ENCODE measurements around the gene SCN8A. TPM values are rescaled to one million over a fixed set of nuclear protein-coding genes. Genes with fewer than 3 reads are reported as not detected.

Gene SCN8A
- total and polyA plus RNA-seq, 9 donors = 0.21 to 2.9 (median 1.5) TPM

DNA sequence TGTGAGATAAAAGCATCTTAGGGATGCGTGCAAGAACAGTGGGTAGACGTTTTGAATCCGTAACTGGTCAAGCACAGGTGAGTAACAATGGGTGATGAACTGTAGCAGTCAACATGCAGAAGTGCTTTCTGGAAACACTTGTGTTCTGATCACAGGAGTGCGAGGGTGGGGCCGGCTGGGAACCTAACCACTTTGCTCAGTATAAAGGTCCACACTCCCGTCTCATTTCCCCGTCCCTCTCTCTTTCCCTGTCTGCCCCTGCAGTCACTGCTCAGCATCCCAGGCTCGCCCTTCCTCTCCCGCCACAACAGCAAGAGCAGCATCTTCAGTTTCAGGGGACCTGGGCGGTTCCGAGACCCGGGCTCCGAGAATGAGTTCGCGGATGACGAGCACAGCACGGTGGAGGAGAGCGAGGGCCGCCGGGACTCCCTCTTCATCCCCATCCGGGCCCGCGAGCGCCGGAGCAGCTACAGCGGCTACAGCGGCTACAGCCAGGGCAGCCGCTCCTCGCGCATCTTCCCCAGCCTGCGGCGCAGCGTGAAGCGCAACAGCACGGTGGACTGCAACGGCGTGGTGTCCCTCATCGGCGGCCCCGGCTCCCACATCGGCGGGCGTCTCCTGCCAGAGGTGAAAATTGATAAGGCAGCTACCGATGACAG lies 130.4 kb downstream of the SCN8A start:
- Histone ChIP-seq H3K4me3 (no peak overlapping the region), H3K27me3 (no peaks in the 10 kb centered on the region), H3K9me3 (no peaks in the 10 kb centered on the region), H3K27ac (no peak overlapping the region), H3K36me3 (no peaks in the 10 kb centered on the region), H3K4me1 (ENCODE audit: insufficient read depth) (no peaks in the 10 kb centered on the region)
- intact Hi-C loops (cut with DNase I) = no loop called here
- 4 to 7% (median 6%) methylated on average over 35 to 44 of the region's 44 CpGs for WGBS, 3 donors
- TF ChIP-seq EP300 (IDR thresholded peaks at IDR 0.05) (no peak), POLR2A (IDR thresholded peaks at IDR 0.05) (no peak)
- TF ChIP-seq, protein P1, sequence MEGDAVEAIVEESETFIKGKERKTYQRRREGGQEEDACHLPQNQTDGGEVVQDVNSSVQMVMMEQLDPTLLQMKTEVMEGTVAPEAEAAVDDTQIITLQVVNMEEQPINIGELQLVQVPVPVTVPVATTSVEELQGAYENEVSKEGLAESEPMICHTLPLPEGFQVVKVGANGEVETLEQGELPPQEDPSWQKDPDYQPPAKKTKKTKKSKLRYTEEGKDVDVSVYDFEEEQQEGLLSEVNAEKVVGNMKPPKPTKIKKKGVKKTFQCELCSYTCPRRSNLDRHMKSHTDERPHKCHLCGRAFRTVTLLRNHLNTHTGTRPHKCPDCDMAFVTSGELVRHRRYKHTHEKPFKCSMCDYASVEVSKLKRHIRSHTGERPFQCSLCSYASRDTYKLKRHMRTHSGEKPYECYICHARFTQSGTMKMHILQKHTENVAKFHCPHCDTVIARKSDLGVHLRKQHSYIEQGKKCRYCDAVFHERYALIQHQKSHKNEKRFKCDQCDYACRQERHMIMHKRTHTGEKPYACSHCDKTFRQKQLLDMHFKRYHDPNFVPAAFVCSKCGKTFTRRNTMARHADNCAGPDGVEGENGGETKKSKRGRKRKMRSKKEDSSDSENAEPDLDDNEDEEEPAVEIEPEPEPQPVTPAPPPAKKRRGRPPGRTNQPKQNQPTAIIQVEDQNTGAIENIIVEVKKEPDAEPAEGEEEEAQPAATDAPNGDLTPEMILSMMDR (IDR thresholded peaks at IDR 0.05) = no peak
- DNase-seq = peak in 4 of 5 donors; percentile 17 to 57 (median 33)

DNA sequence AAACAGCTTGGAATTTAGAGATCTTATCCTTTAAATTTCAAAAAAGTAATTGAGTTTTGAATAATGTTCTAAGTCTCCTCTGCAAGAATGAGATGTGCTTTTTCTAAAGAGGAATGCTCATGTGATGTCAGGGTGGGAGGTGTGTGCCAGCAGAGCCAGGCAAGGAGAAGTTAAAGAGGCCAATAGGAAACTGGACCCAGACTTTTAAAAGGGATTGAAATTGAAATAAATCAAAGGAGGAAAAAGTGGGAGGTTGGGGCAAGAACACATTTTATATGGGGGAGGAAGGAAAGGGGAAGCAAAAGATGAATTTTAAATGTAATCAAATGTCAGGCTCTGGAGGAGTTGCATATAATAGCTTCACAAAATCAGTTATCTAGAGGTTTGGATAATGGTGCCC lies 131.4 kb downstream of the SCN8A start:
- Histone ChIP-seq H3K4me3 (no peak overlapping the region), H3K4me1 (ENCODE audit: insufficient read depth) (no peaks in the 10 kb centered on the region), H3K27ac (no peak overlapping the region), H3K27me3 (no peaks in the 10 kb centered on the region), H3K9me3 (no peaks in the 10 kb centered on the region), H3K36me3 (no peaks in the 10 kb centered on the region)
- intact Hi-C loops (cut with DNase I) = no loop called here
- TF ChIP-seq, protein P1 (IDR thresholded peaks at IDR 0.05) = no peak
- TF ChIP-seq EP300 (IDR thresholded peaks at IDR 0.05) (no peak), POLR2A (IDR thresholded peaks at IDR 0.05) (no peak)
- no peak for DNase-seq

DNA sequence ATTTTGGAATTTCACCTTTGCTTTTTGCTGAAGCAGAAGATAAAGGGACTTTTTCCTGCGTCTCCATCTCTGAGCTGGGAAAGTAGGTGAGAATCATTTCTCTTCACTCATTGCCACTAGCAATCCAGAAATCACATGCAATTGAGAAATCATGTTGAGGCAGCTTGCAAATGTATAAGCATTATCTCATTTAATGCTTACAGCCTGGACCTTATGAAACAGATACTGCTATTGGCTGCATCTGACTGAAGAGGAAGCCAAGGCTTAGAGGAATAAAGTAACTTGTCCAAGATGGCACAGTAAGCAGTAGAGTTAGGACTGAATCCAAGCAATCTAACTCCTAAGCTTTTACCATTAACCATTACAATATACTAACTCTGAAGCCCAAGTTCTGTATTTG lies 135.1 kb downstream of the SCN8A start:
- H3K4me3 ChIP-seq = no peak overlapping the region
- DNase-seq = no peak
- no peaks in the 10 kb centered on the region for H3K27me3 ChIP-seq
- no peaks in the 10 kb centered on the region for H3K4me1 ChIP-seq (ENCODE audit: insufficient read depth)
- no peak overlapping the region for H3K27ac ChIP-seq
- TF ChIP-seq EP300 (IDR thresholded peaks at IDR 0.05) = no peak
- no peak for TF ChIP-seq POLR2A (IDR thresholded peaks at IDR 0.05)
- TF ChIP-seq, protein P1 (IDR thresholded peaks at IDR 0.05) = no peak
- WGBS, 3 donors = 92 to 96% (median 93%) methylated on average over 1 of the region's 1 CpG
- intact Hi-C loops (cut with DNase I) = no loop called here
- H3K9me3 ChIP-seq = no peaks in the 10 kb centered on the region
- H3K36me3 ChIP-seq = no peaks in the 10 kb centered on the region

DNA sequence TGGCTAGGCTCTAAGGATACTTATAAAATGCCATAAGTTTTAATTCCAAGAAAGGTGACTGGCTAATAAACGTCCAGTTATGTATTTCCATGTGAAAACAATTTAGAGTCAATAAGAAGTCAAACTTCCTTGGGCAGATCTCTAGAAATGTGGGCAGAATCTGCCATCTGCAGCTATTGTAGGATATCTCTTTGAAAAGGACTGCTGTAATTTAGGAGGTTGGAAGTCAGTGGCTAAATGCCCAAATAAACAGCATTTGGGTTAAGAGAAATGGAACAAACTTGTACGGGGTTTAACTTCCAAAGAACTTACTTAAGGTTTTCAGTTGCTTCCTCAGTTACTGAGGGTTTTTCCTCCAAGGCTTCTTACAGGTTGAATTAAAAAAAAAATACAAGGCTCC lies 135.9 kb downstream of the SCN8A start:
- H3K9me3 ChIP-seq = no peaks in the 10 kb centered on the region
- no peak for DNase-seq
- 42 to 50% (median 46%) methylated on average over 2 of the region's 2 CpGs for WGBS, 3 donors
- H3K4me3 ChIP-seq = no peak overlapping the region
- no peak overlapping the region for H3K27ac ChIP-seq
- no peak for TF ChIP-seq POLR2A (IDR thresholded peaks at IDR 0.05)
- TF ChIP-seq, protein P1 (IDR thresholded peaks at IDR 0.05) = no peak
- no peaks in the 10 kb centered on the region for H3K27me3 ChIP-seq
- H3K36me3 ChIP-seq = no peaks in the 10 kb centered on the region
- no peaks in the 10 kb centered on the region for H3K4me1 ChIP-seq (ENCODE audit: insufficient read depth)
- intact Hi-C loops (cut with DNase I) = no loop called here

All from ovary (tissue), 9 donors.